Anterior cingulate cortex (tissue), 58 donors: ENCODE data around the gene TMEM108.

Experiments used
- DNase-seq, 58 donors: peaks; one replicate each; lab custom pipeline; 2025; lab: John Stamatoyannopoulos, UW

TMEM108 gene

GRCh38 chr3:133209871-133210550 lies 171.8 kb downstream of the TMEM108 start:
- no peak for DNase-seq

- no peak for DNase-seq
These were observed 172.5 kb downstream of the TMEM108 start for GRCh38 chr3:133210656-133211055.

- DNase-seq, result peak in 6 of 58 donors; percentile 6 to 52 (median 19)
These were observed 173.3 kb downstream of the TMEM108 start for GRCh38 chr3:133211449-133211848.

- DNase-seq, result no peak
These were observed 173.7 kb downstream of the TMEM108 start for GRCh38 chr3:133211856-133212255.

- DNase-seq, result peak in 1 of 58 donors; percentile 5
These were observed 175.7 kb downstream of the TMEM108 start for GRCh38 chr3:133213937-133214336.

DNA sequence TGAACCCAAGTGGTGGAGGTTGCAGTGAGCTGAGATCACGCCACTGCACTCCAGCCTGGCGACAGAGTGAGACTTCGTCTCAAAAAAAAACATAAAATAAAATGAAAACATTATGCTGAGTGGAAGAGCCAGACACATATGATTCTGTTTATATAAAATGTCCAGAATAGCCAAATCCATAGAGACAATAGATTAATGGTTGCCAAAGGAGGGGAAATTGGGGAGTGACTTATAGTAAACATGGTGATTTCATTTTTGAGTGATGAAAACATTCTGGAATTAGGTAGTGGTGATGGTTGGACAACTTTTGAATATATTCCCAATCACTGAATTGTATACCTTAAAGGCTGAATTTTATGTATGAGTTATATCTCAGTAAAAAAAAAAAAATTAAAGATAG lies 189.6 kb downstream of the TMEM108 start:
- DNase-seq, result no peak

- peak in 1 of 58 donors; percentile 1 for DNase-seq
These were observed 192.0 kb downstream of the TMEM108 start for GRCh38 chr3:133230195-133230594.

DNA sequence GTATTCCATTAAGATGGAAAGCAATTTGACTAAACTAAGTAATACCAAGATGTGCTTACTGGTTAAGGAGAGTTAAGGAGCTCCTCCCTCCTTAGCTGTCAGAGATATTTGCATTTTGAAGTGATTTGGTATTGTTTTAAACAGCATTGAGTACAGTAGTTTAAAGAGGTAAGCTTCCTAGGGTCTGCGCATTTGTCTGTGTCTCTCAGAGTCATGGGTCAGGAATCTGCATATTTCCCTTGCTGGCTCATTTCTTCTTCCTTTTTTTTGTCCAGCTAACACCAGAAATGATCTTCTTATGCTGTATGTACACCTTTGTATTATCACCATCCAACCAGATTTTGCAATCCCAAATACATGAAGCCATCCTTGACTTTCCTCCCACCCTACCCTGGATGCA lies 198.7 kb downstream of the TMEM108 start:
- no peak for DNase-seq

- DNase-seq, result no peak
These were observed 199.2 kb downstream of the TMEM108 start for GRCh38 chr3:133237380-133237779.

- no peak for DNase-seq
These were observed 199.8 kb downstream of the TMEM108 start for GRCh38 chr3:133238015-133238414.

DNA sequence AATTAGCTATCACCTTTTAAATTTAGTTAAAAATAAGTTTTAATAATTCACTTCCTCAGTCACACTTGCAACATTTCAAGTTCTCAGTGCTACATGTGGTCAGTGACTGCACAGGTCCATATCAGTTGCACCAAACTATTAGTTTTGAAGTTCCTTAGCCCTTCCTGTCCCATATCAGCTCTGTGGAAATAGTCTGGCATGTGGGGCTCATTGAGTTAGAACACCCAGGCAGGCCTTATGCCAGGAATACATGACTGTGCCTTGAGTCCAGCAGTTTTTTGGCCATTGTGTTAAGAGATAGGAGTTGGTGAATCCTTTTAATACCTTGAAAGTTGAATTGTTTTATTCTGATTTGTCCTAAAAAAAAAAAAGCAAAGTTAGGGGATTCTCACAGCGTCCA lies 207.9 kb downstream of the TMEM108 start:
- no peak for DNase-seq

DNA sequence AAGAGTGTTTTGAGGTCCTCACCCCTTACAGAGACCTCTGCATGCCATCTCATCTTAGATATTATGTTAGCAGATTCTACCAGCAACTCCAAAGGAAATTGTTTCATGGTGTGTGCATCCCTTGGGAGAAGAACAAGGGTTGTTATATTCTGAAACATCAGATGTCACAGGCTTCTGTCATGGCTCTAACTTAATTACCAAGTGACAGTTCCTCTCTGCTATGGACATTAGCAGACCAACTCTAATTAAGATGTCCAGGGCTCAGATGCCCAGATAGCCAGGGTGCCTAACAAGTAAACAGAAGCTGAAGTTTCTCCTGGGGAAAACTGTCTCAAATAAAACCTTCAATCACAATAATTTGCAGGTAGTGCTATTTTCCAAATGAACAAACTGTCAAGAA lies 208.6 kb downstream of the TMEM108 start:
- DNase-seq, result no peak

- no peak for DNase-seq
These were observed 210.2 kb downstream of the TMEM108 start for GRCh38 chr3:133248389-133248788.

DNA sequence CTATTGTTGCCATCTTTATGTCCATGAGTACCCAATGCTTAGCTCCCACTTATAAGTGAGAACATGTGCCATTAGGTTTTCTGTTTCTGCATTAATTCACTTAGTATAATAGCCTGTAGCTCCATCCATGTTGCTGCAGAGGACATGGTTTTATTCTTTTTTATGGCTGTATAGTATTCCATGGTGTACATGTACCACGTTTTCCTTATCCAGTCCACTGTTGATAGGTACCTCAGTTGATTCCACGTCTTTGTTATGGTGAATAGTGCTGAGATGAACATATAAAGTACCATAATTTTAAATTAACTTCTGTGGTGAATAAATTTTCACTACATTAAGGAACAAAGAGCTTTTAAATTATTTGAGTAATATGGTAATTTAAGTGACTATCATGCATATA lies 211.3 kb downstream of the TMEM108 start:
- no peak for DNase-seq

GRCh38 chr3:133254151-133254550 lies 216.0 kb downstream of the TMEM108 start:
- no peak for DNase-seq

- no peak for DNase-seq
These were observed 216.5 kb downstream of the TMEM108 start for GRCh38 chr3:133254716-133255115.

- no peak for DNase-seq
These were observed 218.7 kb downstream of the TMEM108 start for GRCh38 chr3:133256787-133257483.

GRCh38 chr3:133258358-133258757 lies 220.2 kb downstream of the TMEM108 start:
- DNase-seq, result no peak

- no peak for DNase-seq
These were observed 221.6 kb downstream of the TMEM108 start for GRCh38 chr3:133259767-133260166.

- no peak for DNase-seq
These were observed 224.1 kb downstream of the TMEM108 start for GRCh38 chr3:133262333-133262732.

DNA sequence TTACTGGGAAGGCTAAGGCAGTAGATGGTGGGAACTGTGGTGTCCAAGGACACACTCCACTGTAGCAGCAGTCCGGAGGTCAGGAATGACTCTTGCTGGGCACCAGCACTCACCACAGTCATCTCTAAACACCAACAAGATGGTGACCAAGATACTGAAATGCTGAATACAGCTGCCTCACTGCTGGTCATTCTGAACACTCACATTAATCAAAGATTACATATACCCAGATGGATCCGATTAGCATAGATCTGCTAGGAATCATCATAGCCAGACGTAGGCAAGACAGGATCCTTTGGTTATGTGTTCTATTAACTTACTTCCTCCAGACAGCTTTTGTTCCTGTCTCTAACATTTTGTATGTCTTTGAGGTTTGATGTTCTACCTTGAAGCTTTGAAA lies 226.7 kb downstream of the TMEM108 start:
- no peak for DNase-seq

DNA sequence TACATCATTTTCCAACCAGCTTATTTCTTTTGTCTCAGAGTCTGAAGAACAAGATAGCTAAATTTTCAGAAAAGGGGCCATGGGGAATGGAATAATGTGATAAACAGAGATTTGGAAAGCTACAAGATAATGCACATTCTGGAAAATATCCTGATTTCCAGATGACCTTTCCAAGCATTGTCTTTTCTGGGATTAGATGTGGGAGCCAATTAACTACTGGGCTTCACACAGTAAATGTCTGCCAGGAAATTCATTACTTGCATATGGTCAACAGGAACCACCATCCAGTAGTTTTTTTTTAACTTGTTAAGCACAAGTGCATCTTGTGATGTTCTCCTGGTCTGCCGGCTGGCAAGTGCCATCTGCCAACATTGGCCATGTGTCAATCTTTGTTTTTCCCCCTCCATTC lies 230.5 kb downstream of the TMEM108 start:
- DNase-seq, result peak in 13 of 58 donors; percentile 1 to 40 (median 12)
